ENCODE measurements around the gene SNTG2.

The SNTG2 gene

DNA sequence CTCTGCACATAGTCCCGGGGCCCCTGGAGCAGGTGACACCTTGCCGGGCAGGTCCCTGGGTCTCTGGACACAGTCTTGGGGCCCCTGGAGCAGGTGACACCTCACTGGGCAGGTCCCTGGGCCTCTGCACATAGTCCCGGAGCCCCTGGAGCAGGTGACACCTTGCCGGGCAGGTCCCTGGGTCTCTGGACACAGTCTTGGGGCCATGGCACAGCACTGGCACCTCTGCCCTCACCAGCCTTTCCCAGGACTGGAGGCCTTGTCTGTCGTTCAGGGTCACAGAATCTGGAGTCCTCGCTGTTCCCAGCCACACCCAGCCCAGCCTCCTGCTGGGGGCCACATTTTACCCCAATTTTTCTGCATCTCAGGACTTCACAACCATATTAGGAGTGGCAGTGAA, 464.9 kb downstream of the SNTG2 start:
- FAIRE-seq (no peak), DNase-seq (ENCODE audit: insufficient read length, low spot score) (no peak)
- TF ChIP-seq POLR2A (IDR thresholded peaks at IDR 0.05; ENCODE audit: low read depth, low read length): no peak
